Left ventricle myocardium inferior (tissue), 1 donor: ENCODE measurements around the gene PRKCZ. TPM values are rescaled to one million over a fixed set of nuclear protein-coding genes. Genes with fewer than 3 reads are reported as not detected.

Experiments
- DNase-seq: peaks from one replicate; pipeline ENCODE4 v3.0.0-alpha.2; 2020
- H3K27ac ChIP-seq: fragments of 200-600 bp; replicated peaks from 2 replicates; pipeline ENCODE4 v1.8.0; 2021
- H3K27me3 ChIP-seq: fragments of 200-600 bp; 2 replicates; pipeline ENCODE4 v1.8.0; 2021; ENCODE audit warnings: low read depth
- H3K36me3 ChIP-seq: fragments of 200-600 bp; 2 replicates; pipeline ENCODE4 v1.8.0; 2021
- H3K4me1 ChIP-seq: fragments of 200-600 bp; 2 replicates; pipeline ENCODE4 v1.8.0; 2021
- H3K4me3 ChIP-seq: fragments of 200-600 bp; 2 replicates; pipeline ENCODE4 v1.8.0; 2021; ENCODE audit warnings: mild to moderate bottlenecking, moderate library complexity
- H3K9me3 ChIP-seq: fragments of 200-600 bp; replicated peaks from 2 replicates; pipeline ENCODE4 v1.8.0; 2021
- CTCF ChIP-seq: fragments of 200-600 bp; IDR thresholded peaks from 2 replicates; pipeline ENCODE4 v1.8.0; 2021; ENCODE audit warnings: antibody characterized with exemption, mild to moderate bottlenecking, borderline replicate concordance
- intact Hi-C: fragments of 100-400 bp; cut with micrococcal nuclease; formaldehyde crosslinking; loops from one replicate; pipeline ENCODE4 v1.11.0; 2022
- total RNA-seq: library from RNA; stranded (reverse); fragmentation: NEBNext Ultra II Directional; extraction: Animal tissue kit (Norgen Biotek cat#: 25700); gene quantifications from one replicate; pipeline ENCODE4 v1.2.1, GENCODE V29; 2021
- donor health status: DM: no; HTN: yes; CAD: no; lungs with severe emphysema.

PRKCZ gene
- total RNA-seq, 1 donor from 2014 or later, result 19.1 TPM

DNA sequence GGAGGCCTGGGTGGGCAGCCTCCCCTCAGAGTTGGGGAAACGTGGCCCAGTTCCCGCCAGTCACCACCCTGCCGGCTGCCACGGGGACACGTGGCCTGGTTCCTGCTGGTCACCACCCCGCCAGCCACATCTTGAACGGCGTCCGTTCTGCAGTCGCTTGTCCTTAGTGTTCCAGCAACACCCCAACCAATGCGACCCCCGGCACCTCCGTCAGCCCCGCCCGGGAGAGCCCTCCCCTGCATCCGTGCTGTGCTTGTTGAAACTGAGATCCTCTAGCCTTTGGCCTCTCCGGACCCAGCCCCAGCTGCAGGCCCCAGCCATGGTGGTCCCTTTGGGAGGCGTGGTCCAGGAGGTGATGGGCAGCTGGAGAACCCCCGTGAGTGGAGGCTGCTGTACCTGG, 18.7 kb downstream of the PRKCZ start:
- DNase-seq, result no peak
- intact Hi-C loops, result no loop called here
- Histone ChIP-seq H3K36me3 (no peaks in the 10 kb centered on the region), H3K9me3 (peaks cover 25% of the 10 kb centered on the region), H3K4me3 (no peak overlapping the region), H3K27me3 (peaks cover 24% of the 10 kb centered on the region), H3K27ac (no peak overlapping the region), H3K4me1 (no peaks in the 10 kb centered on the region)
- TF ChIP-seq CTCF, result no peak

DNA sequence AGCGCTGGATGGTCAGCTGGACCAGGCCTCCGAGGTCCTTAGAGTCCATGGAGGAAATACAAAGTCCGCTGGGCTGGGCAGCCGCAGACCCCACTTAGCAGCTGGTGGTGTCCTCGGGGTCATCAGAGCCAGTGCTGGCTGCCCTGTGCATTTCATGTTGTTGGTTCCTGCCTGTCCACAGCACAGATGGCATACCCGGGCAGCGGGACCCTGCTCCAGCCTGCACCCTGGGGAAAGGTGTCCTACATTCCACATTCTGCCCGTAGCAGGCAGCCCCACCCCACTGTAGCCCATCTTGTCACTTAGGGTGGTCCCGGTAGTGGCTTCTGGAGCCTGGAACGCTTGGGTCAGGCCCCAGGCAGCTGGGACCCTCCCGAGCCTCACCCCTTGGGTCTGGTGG, 19.8 kb downstream of the PRKCZ start:
- no peak for DNase-seq

DNA sequence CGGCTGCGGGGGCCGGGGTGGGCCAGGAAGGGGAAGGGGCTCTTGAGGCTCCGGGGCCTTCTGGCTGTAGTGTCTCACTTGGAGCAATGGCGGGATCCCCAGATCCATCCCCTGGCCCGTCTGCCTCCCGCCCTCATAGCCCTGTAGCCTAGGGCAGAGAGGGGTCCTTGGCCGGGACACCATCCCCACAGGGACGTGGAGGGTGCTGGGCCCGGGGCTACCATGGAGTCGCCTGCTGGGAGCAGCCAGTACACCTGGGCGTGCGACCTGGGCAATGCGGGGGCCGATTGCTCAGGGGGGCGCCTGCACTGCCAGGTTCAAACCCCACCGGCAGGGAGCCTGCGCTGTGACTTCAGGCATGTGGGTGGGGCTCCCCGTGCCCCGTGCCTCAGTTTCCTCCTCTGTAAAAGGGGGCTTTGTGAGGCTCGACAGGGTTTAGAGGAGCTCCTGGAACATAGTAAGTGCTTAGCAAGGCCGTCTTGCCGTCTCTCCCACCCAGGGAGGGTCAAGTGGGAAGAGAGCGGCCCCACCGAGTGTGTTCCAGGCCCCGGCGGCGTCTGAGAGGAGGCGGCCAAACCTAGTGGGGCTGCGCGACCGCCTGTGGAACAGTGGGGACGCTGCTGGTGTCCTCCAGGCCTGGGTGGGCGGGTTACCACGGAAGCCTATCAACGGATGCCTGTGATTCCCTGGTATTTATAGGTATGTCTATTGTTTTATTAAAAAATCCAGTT, 20.8 kb downstream of the PRKCZ start:
- Histone ChIP-seq H3K9me3 (peaks cover 5% of the 10 kb centered on the region), H3K27ac (no peak overlapping the region), H3K4me3 (no peak overlapping the region), H3K27me3 (peaks cover 36% of the 10 kb centered on the region), H3K36me3 (no peaks in the 10 kb centered on the region), H3K4me1 (no peaks in the 10 kb centered on the region)
- intact Hi-C loops, result no loop called here
- no peak for DNase-seq
- TF ChIP-seq CTCF, result no peak

More for the DNA sequence above, 19.8 kb downstream of the PRKCZ start:
- Histone ChIP-seq H3K4me3 (no peak overlapping the region), H3K4me1 (no peaks in the 10 kb centered on the region), H3K36me3 (no peaks in the 10 kb centered on the region), H3K27me3 (peaks cover 33% of the 10 kb centered on the region), H3K9me3 (peaks cover 14% of the 10 kb centered on the region), H3K27ac (no peak overlapping the region)
- intact Hi-C loops, result no loop called here
- no peak for TF ChIP-seq CTCF

DNA sequence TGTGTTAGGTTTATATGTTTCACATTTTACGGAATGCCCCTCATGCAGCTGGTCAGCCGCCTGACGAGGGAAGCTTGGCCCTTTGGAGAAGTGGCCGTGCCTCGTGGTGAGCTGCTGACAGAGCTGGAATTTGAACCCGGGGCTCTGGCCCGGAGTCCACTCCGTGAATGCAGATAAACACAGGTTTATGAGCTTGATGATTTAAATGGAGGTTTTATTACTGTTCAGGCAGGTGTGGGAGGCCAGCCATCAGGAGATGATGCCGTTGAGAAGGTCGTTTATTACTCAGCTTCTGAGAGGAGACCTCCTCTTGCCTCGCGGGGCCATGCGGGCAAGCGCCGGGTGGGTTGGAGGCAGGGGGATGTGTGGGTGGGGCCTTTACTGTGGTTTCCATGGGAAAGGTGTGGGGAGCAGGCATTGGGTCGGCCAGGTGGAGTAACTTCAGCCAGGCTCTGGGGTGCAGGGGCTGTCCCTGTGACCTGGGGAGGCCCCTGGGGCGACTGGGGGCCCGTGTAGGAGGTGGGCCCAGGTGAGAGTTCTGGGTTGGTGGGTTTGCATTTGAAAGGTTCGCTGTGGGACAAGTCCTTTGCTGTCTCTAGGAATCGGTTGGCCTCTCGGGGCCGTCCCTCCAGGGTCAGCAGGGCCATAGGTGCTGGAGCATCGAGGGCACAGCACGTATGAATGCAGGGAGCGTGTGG, 22.0 kb downstream of the PRKCZ start:
- H3K27me3 ChIP-seq, result peaks cover 36% of the 10 kb centered on the region
- no peak for DNase-seq
- intact Hi-C loops, result no loop called here
- peaks cover under 1% of the 10 kb centered on the region for H3K36me3 ChIP-seq
- peaks cover 6% of the 10 kb centered on the region for H3K9me3 ChIP-seq
- no peaks in the 10 kb centered on the region for H3K4me1 ChIP-seq
- TF ChIP-seq CTCF, result no peak
- no peak overlapping the region for H3K4me3 ChIP-seq
- no peak overlapping the region for H3K27ac ChIP-seq

DNA sequence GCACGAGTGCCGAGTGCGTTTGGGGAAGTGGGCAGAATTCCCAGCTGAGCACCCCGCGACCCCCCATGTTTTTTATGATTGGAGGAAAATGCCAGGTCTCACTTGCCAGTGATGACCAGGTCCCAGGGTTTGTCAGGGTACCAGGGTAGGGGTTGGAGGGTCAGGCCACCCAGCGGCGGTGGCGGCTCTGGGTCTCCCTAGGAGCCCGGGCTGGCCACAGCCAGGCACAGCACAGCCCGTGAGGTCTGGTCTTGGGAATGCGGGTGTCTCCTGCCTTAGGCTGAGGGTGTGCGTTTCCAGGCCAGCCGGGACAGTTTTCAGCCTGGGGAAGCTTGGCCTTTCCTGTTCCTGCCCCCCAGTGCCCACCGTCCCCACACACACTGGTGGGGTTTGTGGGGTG, 22.7 kb downstream of the PRKCZ start:
- Histone ChIP-seq H3K9me3 (peaks cover 12% of the 10 kb centered on the region), H3K27ac (no peak overlapping the region), H3K4me1 (no peaks in the 10 kb centered on the region), H3K4me3 (no peak overlapping the region), H3K27me3 (peaks cover 36% of the 10 kb centered on the region), H3K36me3 (peaks cover 7% of the 10 kb centered on the region)
- intact Hi-C loops, result no loop called here
- no peak for TF ChIP-seq CTCF
- DNase-seq, result no peak
